GM21381 (cell line): Measurements from ENCODE around the gene TCEAL7.

ENCODE experiments used
- ATAC-seq: cut with Tn5 transposase; IDR thresholded peaks from one replicate; pipeline ENCODE4 v1.9.1; 2021; ENCODE audit warnings: mild to moderate bottlenecking, moderate library complexity; ENCODE audit not compliant: unreplicated experiment

The TCEAL7 gene

GRCh38 chrX:103363046-103363445 is 33.0 kb downstream of the TCEAL7 start:
- no peak for ATAC-seq

DNA sequence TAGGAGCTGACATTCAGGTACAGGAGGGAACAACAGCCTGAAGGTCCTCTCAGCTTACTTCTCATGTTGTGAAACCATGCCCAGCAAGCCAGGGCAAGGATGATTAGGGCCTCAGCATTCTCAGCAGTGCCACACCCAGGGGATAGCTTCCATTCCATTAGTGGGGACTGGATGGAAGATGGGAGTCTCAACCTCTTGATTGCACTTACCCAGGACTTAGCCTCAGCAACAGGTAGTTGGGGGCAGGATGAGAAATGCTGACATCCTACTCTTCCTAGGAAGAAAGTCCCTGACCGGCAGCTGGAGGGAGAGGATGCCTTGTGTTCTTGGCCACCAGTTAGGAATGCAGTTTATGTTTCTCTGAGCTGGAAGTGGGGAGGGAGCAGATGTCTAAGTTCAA is 37.5 kb downstream of the TCEAL7 start:
- ATAC-seq, result no peak

DNA sequence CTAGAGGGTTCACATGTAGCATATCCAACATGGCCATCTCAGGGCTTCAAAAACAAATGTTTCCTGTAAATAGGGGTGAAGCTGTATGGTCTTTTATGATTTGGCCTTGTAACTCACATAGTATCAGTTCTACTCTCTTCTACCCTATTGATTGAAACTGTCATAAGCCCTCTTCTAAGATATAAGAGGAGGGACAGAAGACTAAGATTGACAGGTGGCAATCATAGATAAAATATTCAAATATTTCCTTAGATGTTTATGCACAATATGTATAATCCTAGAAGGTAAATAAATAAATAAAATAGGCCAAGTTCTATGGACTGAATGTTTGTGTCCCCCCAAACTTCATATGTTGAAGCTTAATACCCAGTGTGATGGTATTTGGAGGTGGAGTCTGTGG is 39.4 kb downstream of the TCEAL7 start:
- ATAC-seq, result no peak

DNA sequence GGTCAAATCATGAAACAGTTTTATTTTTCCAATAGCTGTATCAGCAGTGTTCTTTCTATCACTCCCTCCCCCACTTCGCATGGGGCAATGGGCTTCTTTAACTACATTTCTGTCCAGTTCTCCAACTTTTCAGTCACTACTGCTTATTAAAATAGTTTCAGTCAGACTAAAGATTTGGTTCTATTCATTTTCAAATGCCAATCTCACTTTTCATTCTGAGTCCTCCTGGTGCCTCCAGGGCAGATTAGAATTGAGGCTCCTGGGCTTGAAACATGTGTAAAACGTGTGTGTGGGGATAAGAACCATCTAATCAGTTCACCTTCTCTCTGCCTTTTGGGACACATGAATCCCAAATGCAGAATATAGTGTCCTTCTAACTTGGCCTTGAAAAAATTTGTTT is 42.8 kb downstream of the TCEAL7 start:
- ATAC-seq, result no peak

DNA sequence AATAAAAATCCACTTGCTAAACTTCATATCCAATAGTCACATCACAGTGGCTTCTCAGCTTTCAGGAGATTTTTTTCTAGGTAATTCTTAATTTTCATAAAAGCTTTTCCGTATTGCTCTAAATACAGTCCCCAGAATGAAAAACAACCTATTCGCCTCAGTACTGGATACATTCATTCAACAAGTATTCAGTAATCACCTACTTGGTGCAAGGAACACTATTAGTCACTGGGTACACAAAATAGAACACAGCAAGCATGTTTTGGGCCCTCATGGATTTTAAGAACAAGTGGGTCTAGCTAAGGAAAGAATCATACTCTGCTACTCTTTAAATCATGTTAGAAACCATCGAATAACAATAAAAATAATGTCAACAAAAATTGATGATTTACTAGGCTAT is 43.5 kb downstream of the TCEAL7 start:
- no peak for ATAC-seq

DNA sequence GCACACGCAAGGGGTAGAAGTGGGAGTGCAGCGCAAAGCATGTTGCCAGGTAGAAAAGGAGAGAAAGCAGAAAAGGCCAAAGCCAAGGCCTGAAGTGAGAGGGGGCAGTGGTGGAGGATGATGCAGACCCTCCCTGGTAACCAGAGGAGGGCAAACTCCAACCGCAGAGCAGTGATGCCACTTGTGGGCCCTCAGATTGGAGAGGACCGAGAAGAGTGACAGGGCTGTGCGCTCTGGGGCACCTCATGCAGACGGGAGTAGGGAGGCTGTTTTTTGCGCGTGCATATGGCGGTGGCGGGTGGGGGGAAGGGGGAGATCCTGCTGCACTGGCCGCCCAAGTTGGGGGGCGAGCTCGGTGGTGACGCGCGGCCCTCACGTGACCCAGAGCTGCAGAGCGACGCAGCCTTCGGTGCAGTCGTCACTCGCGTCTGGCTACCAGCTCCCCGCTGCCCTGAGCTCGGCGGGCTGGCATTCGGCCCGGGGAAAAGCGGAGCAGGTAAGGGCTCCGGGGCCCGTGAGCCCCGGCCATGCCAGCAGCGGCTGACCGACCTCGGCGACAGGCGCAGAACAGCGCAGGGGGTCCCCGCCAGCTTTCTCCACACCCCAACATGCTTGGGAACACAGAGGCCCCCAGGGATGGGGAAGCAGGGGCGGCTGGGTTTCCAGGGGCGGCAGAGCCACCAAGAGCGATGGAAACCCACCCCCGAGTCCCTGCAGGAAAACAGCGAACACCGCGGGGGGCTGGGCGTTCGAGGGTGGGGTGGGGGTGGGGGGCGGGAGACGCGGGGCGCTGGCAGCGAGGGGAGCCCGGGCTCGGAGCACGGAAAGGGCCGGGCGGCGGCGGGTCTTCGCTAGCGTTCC is 46.3 kb downstream of the TCEAL7 start, which contains the start of gene BEX3:
TSS of gene BEX3 (plus strand) at position 421 of the 861 bp plus-strand sequence. CDS start 984 bp downstream, outside the sequence.
- ATAC-seq, result no peak

DNA sequence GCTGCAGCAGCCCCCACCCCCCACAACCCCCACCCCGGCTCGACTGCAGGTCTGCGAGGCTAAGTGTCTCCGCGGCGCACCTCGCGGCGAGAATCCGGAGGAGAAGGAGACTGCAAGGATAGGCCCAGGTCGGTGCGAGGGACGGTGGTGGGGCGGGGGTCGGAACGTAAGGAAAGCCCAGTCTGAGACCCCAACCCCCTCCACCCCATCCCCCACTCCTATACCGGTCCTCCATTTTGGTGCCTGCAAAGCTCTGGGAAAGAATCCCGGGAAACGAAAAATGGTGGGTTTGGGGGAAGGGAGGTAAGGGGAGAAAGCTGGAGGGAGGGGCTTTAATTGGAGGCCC is 46.9 kb downstream of the TCEAL7 start:
- no peak for ATAC-seq

DNA sequence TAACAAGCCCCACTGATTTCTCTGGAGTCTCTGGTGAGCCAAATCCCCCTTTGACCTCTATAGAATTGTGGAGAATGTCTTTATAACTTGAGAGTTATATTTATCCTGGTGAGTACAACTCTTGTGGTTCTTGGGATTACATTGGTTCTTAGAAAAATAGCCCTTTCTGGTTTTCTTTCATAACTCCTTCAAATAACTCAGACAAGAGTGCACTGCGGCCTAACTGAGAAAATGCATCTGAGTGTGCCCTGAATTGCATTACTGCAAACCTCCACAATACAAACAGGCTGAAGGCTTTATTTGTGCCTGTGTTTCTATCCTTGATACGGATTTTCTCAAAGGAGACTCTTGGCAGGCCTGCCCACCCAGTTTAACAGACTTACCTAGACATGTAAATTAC is 49.0 kb downstream of the TCEAL7 start:
- ATAC-seq, result no peak
